Measurements from ENCODE around the gene SLC25A3. TPM values are rescaled to one million over a fixed set of nuclear protein-coding genes. Genes with fewer than 3 reads are reported as not detected.
"Not testable (repeated sequence)": the region's sequence is repeated elsewhere in the genome, so short reads cannot be mapped to it uniquely, and the experiment has no call there.

SLC25A3 gene
- total RNA-seq, 4 donors from 2014 or later, result 371 to 467 (median 424) TPM

GRCh38 chr12:98618952-98619351 lies 25.5 kb downstream of the SLC25A3 start:
- DNase-seq (ENCODE audit: low spot score in 2 of 2), result no peak
- no peak overlapping the region for H3K4me3 ChIP-seq (ENCODE audit: low read depth, poor library complexity, severe bottlenecking)
- intact Hi-C loops (cut with DNase I; ENCODE audit: low total_unique reads), result no loop called here
- WGBS, 2 donors, result 56 to 63% methylated on average over 4 of the region's 4 CpGs
- no peak for TF ChIP-seq POLR2A (IDR thresholded peaks at IDR 0.05)
- TF ChIP-seq CTCF (IDR thresholded peaks at IDR 0.05), result no peak

GRCh38 chr12:98635657-98636323 lies 42.3 kb downstream of the SLC25A3 start:
- H3K4me3 ChIP-seq (ENCODE audit: low read depth, poor library complexity, severe bottlenecking), result no peak overlapping the region
- DNase-seq (ENCODE audit: low spot score in 2 of 2), result no peak
- TF ChIP-seq CTCF (IDR thresholded peaks at IDR 0.05) (no peak), POLR2A (IDR thresholded peaks at IDR 0.05) (no peak)
- intact Hi-C loops (cut with DNase I; ENCODE audit: low total_unique reads), result no loop called here
- 64 to 71% methylated on average over 4 of the region's 4 CpGs for WGBS, 2 donors

- TF ChIP-seq CTCF (IDR thresholded peaks at IDR 0.05) (no peak), POLR2A (IDR thresholded peaks at IDR 0.05) (no peak)
- no peak overlapping the region for H3K4me3 ChIP-seq (ENCODE audit: low read depth, poor library complexity, severe bottlenecking)
- no peak for DNase-seq (ENCODE audit: low spot score in 2 of 2)
- intact Hi-C loops (cut with DNase I; ENCODE audit: low total_unique reads), result no loop called here
- 73 to 81% methylated on average over 2 of the region's 2 CpGs for WGBS, 2 donors
Measured at GRCh38 chr12:98637068-98637467, 43.6 kb downstream of the SLC25A3 start.

GRCh38 chr12:98638009-98638408 lies 44.5 kb downstream of the SLC25A3 start:
- intact Hi-C loops (cut with DNase I; ENCODE audit: low total_unique reads), result no loop called here
- DNase-seq (ENCODE audit: low spot score in 2 of 2), result no peak
- no peak for TF ChIP-seq POLR2A (IDR thresholded peaks at IDR 0.05)
- TF ChIP-seq CTCF (IDR thresholded peaks at IDR 0.05), result no peak
- no peak overlapping the region for H3K4me3 ChIP-seq (ENCODE audit: low read depth, poor library complexity, severe bottlenecking)
- 95 to 98% methylated on average over 2 of the region's 2 CpGs for WGBS, 2 donors

- WGBS, 2 donors, result 71 to 77% methylated on average over 3 of the region's 3 CpGs
- no peak for TF ChIP-seq POLR2A (IDR thresholded peaks at IDR 0.05)
- no peak for TF ChIP-seq CTCF (IDR thresholded peaks at IDR 0.05)
- intact Hi-C loops (cut with DNase I; ENCODE audit: low total_unique reads), result no loop called here
Measured at GRCh38 chr12:98639491-98639890, 46.0 kb downstream of the SLC25A3 start.

GRCh38 chr12:98642801-98643200 lies 49.3 kb downstream of the SLC25A3 start:
- intact Hi-C loops (cut with DNase I; ENCODE audit: low total_unique reads), result loop anchor here (2.0 kb wide), 1 partner anchor 44 kb away; no protein-coding TSS in a partner anchor
- 88 to 96% methylated on average over 5 of the region's 5 CpGs for WGBS, 2 donors
- DNase-seq (ENCODE audit: low spot score in 2 of 2); H3K4me3 ChIP-seq (ENCODE audit: low read depth, poor library complexity, severe bottlenecking): not testable (repeated sequence)

More at GRCh38 chr12:98639491-98639890, 46.0 kb downstream of the SLC25A3 start:
- no peak overlapping the region for H3K4me3 ChIP-seq (ENCODE audit: low read depth, poor library complexity, severe bottlenecking)
- no peak for DNase-seq (ENCODE audit: low spot score in 2 of 2)
